HEK293 (cell line): ENCODE results near the gene GALNT2.

Source experiments
- CTCF ChIA-PET: fragments of 350-600 bp; formaldehyde crosslinking; extraction: SDS; loops from one replicate; lab custom pipeline; 2021; ENCODE audit warnings: antibody characterized with exemption; lab: Yijun Ruan, JAX
- POLR2A ChIA-PET: fragments of 300-600 bp; formaldehyde crosslinking; extraction: SDS; loops from one replicate; lab custom pipeline; 2020; ENCODE audit warnings: antibody characterized with exemption, inconsistent platforms; lab: Yijun Ruan, JAX
- H3K27ac ChIP-seq: fragments of 200-500 bp; sonication (Bioruptor generic); 2 replicates; pipeline ENCODE4 v1.5.1; 2014; ENCODE audit warnings: low read depth, low read length, control low read depth, inconsistent platforms; ENCODE audit errors: extremely low read depth
- H3K36me3 ChIP-seq, 2 experiments: fragments of 200-500 bp in 1 of 2; sonication (Bioruptor generic) in 1 of 2; 1 replicate in 1 of 2; 2 replicates in 1 of 2; pipeline ENCODE4 v1.5.1; 2014 to 2017; ENCODE audit warnings: inconsistent platforms in 2 of 2, low read length in 2 of 2; ENCODE audit not compliant: control insufficient read depth in 2 of 2, insufficient read depth in 1 of 2
- H3K4me1 ChIP-seq: fragments of 200-500 bp; sonication (Bioruptor generic); 2 replicates; pipeline ENCODE4 v1.5.1; 2014; ENCODE audit warnings: mild to moderate bottlenecking, low read length, inconsistent platforms; ENCODE audit not compliant: control insufficient read depth, insufficient read depth
- H3K4me3 ChIP-seq: 2 replicates; pipeline ENCODE4 v1.5.1; 2011; ENCODE audit warnings: low read depth, mild to moderate bottlenecking, control low read depth, low read length, moderate library complexity
- H3K9me3 ChIP-seq: fragments of 200-500 bp; sonication (Bioruptor generic); 2 replicates; pipeline ENCODE4 v1.5.1; 2014; ENCODE audit warnings: low read depth, low read length, inconsistent platforms; ENCODE audit not compliant: control insufficient read depth, insufficient read depth
- ATF2 ChIP-seq: fragments of 450-650 bp; formaldehyde crosslinking; IDR thresholded peaks from 2 replicates; pipeline ENCODE4 v1.5.1; 2016; ENCODE audit warnings: missing biosample characterization, missing genetic modification characterization, low read depth
- CTCF ChIP-seq: fragments of 450-650 bp; formaldehyde crosslinking; IDR thresholded peaks from 2 replicates; pipeline ENCODE4 v1.5.1; 2016; ENCODE audit warnings: missing biosample characterization, missing genetic modification characterization
- KLF8 ChIP-seq: fragments of 450-650 bp; formaldehyde crosslinking; IDR thresholded peaks from 2 replicates; pipeline ENCODE4 v1.5.1; 2016; ENCODE audit warnings: missing biosample characterization, missing genetic modification characterization
- MYNN ChIP-seq: fragments of 450-650 bp; formaldehyde crosslinking; IDR thresholded peaks from 2 replicates; pipeline ENCODE4 v1.5.1; 2016; ENCODE audit warnings: missing biosample characterization, missing genetic modification characterization, borderline replicate concordance
- SP2 ChIP-seq: fragments of 450-650 bp; formaldehyde crosslinking; IDR thresholded peaks from 2 replicates; pipeline ENCODE4 v1.5.1; 2016; ENCODE audit warnings: missing biosample characterization, missing genetic modification characterization
- SP3 ChIP-seq: fragments of 450-650 bp; formaldehyde crosslinking; IDR thresholded peaks from 2 replicates; pipeline ENCODE4 v1.5.1; 2016; ENCODE audit warnings: missing biosample characterization, missing genetic modification characterization
- TRIM28 ChIP-seq: IDR thresholded peaks from 2 replicates; pipeline ENCODE4 v1.6.1; 2011; ENCODE audit warnings: low read length, control low read depth, borderline replicate concordance
- ZBTB26 ChIP-seq: fragments of 450-650 bp; formaldehyde crosslinking; optimal IDR thresholded peaks from 2 replicates; pipeline ENCODE3; 2016; ENCODE audit warnings: missing biosample characterization, mild to moderate bottlenecking, missing genetic modification characterization
- ZFHX2 ChIP-seq: fragments of 450-650 bp; formaldehyde crosslinking; conservative IDR thresholded peaks from 2 replicates; pipeline ENCODE4 v1.5.1; 2016; ENCODE audit warnings: missing biosample characterization, missing genetic modification characterization
- ZNF2 ChIP-seq: fragments of 450-650 bp; formaldehyde crosslinking; IDR thresholded peaks from 2 replicates; pipeline ENCODE4 v1.5.1; 2016; ENCODE audit warnings: missing biosample characterization, missing genetic modification characterization
- ZNF211 ChIP-seq: fragments of 450-650 bp; formaldehyde crosslinking; IDR thresholded peaks from 2 replicates; pipeline ENCODE4 v1.5.1; 2016; ENCODE audit warnings: low read depth, missing biosample characterization, missing genetic modification characterization
- ZNF26 ChIP-seq: fragments of 450-650 bp; formaldehyde crosslinking; IDR thresholded peaks from 2 replicates; pipeline ENCODE4 v1.5.1; 2016; ENCODE audit warnings: missing biosample characterization, missing genetic modification characterization
- ZNF274 ChIP-seq, 2 experiments: fragments of 200-500 bp in 1 of 2; fragments of 450-650 bp in 1 of 2; sonication (Bioruptor generic) in 1 of 2; formaldehyde crosslinking in 1 of 2; IDR thresholded peaks; 2 replicates each; pipeline versions ENCODE4 v1.5.1 to v1.6.1; 2014 to 2016; ENCODE audit warnings: borderline replicate concordance in 1 of 2, inconsistent platforms in 1 of 2, low read length in 1 of 2, missing biosample characterization in 1 of 2, missing genetic modification characterization in 1 of 2
- ZNF404 ChIP-seq: fragments of 450-650 bp; formaldehyde crosslinking; IDR thresholded peaks from 2 replicates; pipeline ENCODE4 v1.5.1; 2017; ENCODE audit warnings: missing biosample characterization, missing genetic modification characterization
- ZNF416 ChIP-seq: fragments of 450-650 bp; formaldehyde crosslinking; IDR thresholded peaks from 2 replicates; pipeline ENCODE4 v1.5.1; 2016; ENCODE audit warnings: missing biosample characterization, missing genetic modification characterization
- ZNF560 ChIP-seq: fragments of 450-650 bp; formaldehyde crosslinking; IDR thresholded peaks from 2 replicates; pipeline ENCODE4 v1.5.1; 2017; ENCODE audit warnings: missing biosample characterization, missing genetic modification characterization, borderline replicate concordance
- ZNF626 ChIP-seq: fragments of 450-650 bp; sonication (Bioruptor Pico); formaldehyde crosslinking; IDR thresholded peaks from 2 replicates; pipeline ENCODE4 v1.5.1; 2018; ENCODE audit warnings: missing biosample characterization, missing genetic modification characterization, inconsistent platforms
- ZNF629 ChIP-seq: fragments of 450-650 bp; formaldehyde crosslinking; IDR thresholded peaks from 2 replicates; pipeline ENCODE4 v1.5.1; 2017; ENCODE audit warnings: missing biosample characterization, missing genetic modification characterization
- ZNF658 ChIP-seq: fragments of 450-650 bp; formaldehyde crosslinking; IDR thresholded peaks from 2 replicates; pipeline ENCODE4; 2016; ENCODE audit warnings: missing biosample characterization, missing genetic modification characterization
- ZNF76 ChIP-seq: fragments of 450-650 bp; formaldehyde crosslinking; IDR thresholded peaks from 2 replicates; pipeline ENCODE4; 2016; ENCODE audit warnings: low read depth, missing biosample characterization, missing genetic modification characterization, borderline replicate concordance
- ZNF830 ChIP-seq: fragments of 450-650 bp; IDR thresholded peaks from 2 replicates; pipeline ENCODE4 v1.5.0; 2018; ENCODE audit warnings: missing biosample characterization, missing genetic modification characterization, low read depth, mild to moderate bottlenecking, moderate library complexity
- ZNF843 ChIP-seq: fragments of 450-650 bp; formaldehyde crosslinking; IDR thresholded peaks from 2 replicates; pipeline ENCODE4 v1.5.1; 2016; ENCODE audit warnings: missing biosample characterization, missing genetic modification characterization
- ZSCAN4 ChIP-seq: fragments of 450-650 bp; formaldehyde crosslinking; IDR thresholded peaks from 2 replicates; pipeline ENCODE4 v1.5.1; 2017; ENCODE audit warnings: missing biosample characterization, missing genetic modification characterization
- TF ChIP-seq, protein P1 (sequence below): fragments of 450-650 bp; formaldehyde crosslinking; IDR thresholded peaks from 2 replicates; pipeline ENCODE4 v1.5.1; 2017; ENCODE audit warnings: missing biosample characterization, missing genetic modification characterization

GALNT2 gene

DNA sequence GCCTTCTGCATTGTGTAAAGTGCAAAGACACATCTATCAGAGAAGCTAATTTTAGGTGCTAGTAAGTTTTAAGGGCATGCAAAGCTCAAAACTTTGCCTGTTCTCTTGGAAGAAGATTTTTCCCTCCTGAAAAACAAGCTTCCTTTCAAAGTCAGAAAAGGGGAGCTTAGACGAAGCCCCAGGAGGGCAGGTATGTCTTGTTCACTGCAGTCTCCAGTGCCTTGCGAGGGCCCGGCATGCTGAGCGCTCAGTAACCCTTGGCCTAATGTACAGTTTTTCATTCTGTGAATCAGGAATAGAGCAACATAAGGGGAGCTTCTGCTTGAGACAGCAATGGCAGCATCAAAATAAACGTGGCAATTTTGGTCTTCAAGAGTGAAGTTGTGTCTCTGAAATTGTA lies 35.0 kb downstream of the GALNT2 start:
- Histone ChIP-seq H3K9me3 (no peaks in the 10 kb centered on the region), H3K27ac (no peak overlapping the region), H3K36me3 (no peaks in the 10 kb centered on the region), H3K4me1 (peaks cover 42% of the 10 kb centered on the region), H3K4me3 (no peak overlapping the region)
- TF ChIP-seq ZNF560 (tag by site-specific recombination) (no peak), CTCF (tag by site-specific recombination) (no peak), SP2 (tag by site-specific recombination) (no peak), ZNF2 (tag by site-specific recombination) (no peak), ZBTB26 (tag by site-specific recombination) (no peak), MYNN (tag by site-specific recombination) (no peak), ZNF658 (tag by site-specific recombination) (no peak), ZNF416 (no peak), SP3 (no peak)
- TF ChIP-seq, protein P1, sequence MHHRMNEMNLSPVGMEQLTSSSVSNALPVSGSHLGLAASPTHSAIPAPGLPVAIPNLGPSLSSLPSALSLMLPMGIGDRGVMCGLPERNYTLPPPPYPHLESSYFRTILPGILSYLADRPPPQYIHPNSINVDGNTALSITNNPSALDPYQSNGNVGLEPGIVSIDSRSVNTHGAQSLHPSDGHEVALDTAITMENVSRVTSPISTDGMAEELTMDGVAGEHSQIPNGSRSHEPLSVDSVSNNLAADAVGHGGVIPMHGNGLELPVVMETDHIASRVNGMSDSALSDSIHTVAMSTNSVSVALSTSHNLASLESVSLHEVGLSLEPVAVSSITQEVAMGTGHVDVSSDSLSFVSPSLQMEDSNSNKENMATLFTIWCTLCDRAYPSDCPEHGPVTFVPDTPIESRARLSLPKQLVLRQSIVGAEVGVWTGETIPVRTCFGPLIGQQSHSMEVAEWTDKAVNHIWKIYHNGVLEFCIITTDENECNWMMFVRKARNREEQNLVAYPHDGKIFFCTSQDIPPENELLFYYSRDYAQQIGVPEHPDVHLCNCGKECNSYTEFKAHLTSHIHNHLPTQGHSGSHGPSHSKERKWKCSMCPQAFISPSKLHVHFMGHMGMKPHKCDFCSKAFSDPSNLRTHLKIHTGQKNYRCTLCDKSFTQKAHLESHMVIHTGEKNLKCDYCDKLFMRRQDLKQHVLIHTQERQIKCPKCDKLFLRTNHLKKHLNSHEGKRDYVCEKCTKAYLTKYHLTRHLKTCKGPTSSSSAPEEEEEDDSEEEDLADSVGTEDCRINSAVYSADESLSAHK (tag by site-specific recombination), result no peak
- ChIA-PET POLR2A (interaction anchor here (0.9 kb wide), 1 partner anchor 9 kb away, joined by 3 read pairs; no protein-coding TSS in a partner anchor), CTCF (interaction anchor here (0.6 to 0.7 kb wide), 3 partner anchors 10 to 250 kb away, joined by 3 to 4 read pairs (median 3); no protein-coding TSS in a partner anchor)

GRCh38 chr1:230102472-230102871 lies 35.4 kb downstream of the GALNT2 start:
- ChIA-PET CTCF (interaction anchor here (0.6 to 0.7 kb wide), 3 partner anchors 10 to 251 kb away, joined by 3 to 4 read pairs (median 3); no protein-coding TSS in a partner anchor), POLR2A (interaction anchor here (0.9 kb wide), 1 partner anchor 9 kb away, joined by 3 read pairs; no protein-coding TSS in a partner anchor)
- Histone ChIP-seq H3K4me1 (peaks cover 42% of the 10 kb centered on the region), H3K36me3 (no peaks in the 10 kb centered on the region), H3K4me3 (no peak overlapping the region), H3K27ac (no peak overlapping the region), H3K9me3 (no peaks in the 10 kb centered on the region)
- no peak for TF ChIP-seq ATF2 (tag by site-specific recombination)
- TF ChIP-seq ZNF843, result peak; percentile 55; the same call in 1 of the 2 replicates
- TF ChIP-seq ZNF211 (tag by site-specific recombination), result no peak
- no peak for TF ChIP-seq ZNF76 (tag by site-specific recombination)
- TF ChIP-seq KLF8 (tag by site-specific recombination), result no peak
- TF ChIP-seq ZBTB26 (tag by site-specific recombination), result no peak
- peak; percentile 88 for TF ChIP-seq ZFHX2
- TF ChIP-seq ZNF626 (tag by site-specific recombination), result no peak
- TF ChIP-seq ZNF629 (tag by site-specific recombination), result peak; percentile 74
- TF ChIP-seq ZNF404 (tag by site-specific recombination), result no peak
- TF ChIP-seq ZSCAN4, result no peak
- no peak for TF ChIP-seq ZNF830 (tag by site-specific recombination)
- no peak for TF ChIP-seq ZNF274 (IDR thresholded peaks at IDR 0.05; ENCODE audit: low read length)
- no peak for TF ChIP-seq ZNF274 (tag by site-specific recombination; IDR thresholded peaks at IDR 0.05; ENCODE audit: borderline replicate concordance)
- no peak for TF ChIP-seq TRIM28
- TF ChIP-seq ZNF26, result no peak
